ENCODE results near the gene AJAP1.

DNA sequence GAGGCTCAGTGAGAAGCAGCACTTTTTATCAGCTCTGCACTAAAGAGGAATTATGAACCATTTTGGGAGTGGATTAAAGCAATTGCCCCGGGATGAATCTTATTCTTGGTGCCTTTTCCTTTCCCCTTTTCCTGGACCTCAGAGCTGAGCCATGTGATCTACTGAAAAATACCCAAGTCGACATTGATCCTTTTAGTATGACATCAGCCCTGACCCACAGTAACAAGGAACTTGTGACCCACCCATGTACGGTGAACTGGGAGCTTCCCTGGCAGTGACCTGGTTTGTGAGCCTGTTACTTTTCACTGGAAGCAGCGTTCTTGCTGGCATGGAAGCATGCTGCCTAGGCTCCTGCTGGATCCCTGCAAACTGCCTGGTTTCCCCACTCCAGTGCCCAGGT, 15.9 kb downstream of the AJAP1 start:
- TF ChIP-seq, protein P1, sequence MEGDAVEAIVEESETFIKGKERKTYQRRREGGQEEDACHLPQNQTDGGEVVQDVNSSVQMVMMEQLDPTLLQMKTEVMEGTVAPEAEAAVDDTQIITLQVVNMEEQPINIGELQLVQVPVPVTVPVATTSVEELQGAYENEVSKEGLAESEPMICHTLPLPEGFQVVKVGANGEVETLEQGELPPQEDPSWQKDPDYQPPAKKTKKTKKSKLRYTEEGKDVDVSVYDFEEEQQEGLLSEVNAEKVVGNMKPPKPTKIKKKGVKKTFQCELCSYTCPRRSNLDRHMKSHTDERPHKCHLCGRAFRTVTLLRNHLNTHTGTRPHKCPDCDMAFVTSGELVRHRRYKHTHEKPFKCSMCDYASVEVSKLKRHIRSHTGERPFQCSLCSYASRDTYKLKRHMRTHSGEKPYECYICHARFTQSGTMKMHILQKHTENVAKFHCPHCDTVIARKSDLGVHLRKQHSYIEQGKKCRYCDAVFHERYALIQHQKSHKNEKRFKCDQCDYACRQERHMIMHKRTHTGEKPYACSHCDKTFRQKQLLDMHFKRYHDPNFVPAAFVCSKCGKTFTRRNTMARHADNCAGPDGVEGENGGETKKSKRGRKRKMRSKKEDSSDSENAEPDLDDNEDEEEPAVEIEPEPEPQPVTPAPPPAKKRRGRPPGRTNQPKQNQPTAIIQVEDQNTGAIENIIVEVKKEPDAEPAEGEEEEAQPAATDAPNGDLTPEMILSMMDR (conservative IDR thresholded peaks at IDR 0.05), result no peak
- no peak for TF ChIP-seq EZH2 (IDR thresholded peaks at IDR 0.05; ENCODE audit: low read depth)
